HG03025 (cell line): ENCODE results near the gene TRPM3.

Experiments
- ATAC-seq: cut with Tn5 transposase; IDR thresholded peaks from one replicate; pipeline ENCODE4 v1.9.1; 2021; ENCODE audit warnings: mild to moderate bottlenecking, moderate library complexity; ENCODE audit not compliant: unreplicated experiment, low FRiP score

Gene TRPM3

GRCh38 chr9:71105192-71105591, 16.2 kb downstream of the TRPM3 start:
- no peak for ATAC-seq

GRCh38 chr9:71098801-71099200, 22.6 kb downstream of the TRPM3 start:
- ATAC-seq, result no peak

GRCh38 chr9:71097671-71098070, 23.8 kb downstream of the TRPM3 start:
- ATAC-seq, result no peak

GRCh38 chr9:71096421-71097108, 24.9 kb downstream of the TRPM3 start:
- ATAC-seq, result no peak

GRCh38 chr9:71094708-71095251, 26.6 kb downstream of the TRPM3 start:
- ATAC-seq, result no peak

GRCh38 chr9:71090896-71091295, 30.5 kb downstream of the TRPM3 start:
- no peak for ATAC-seq

- ATAC-seq, result no peak
These were observed 42.0 kb downstream of the TRPM3 start for GRCh38 chr9:71079451-71079850.

- no peak for ATAC-seq
These were observed 45.3 kb downstream of the TRPM3 start for GRCh38 chr9:71076096-71076495.

GRCh38 chr9:71073494-71073893, 47.9 kb downstream of the TRPM3 start:
- ATAC-seq, result no peak

- no peak for ATAC-seq
These were observed 48.8 kb downstream of the TRPM3 start for GRCh38 chr9:71072587-71072986.

- ATAC-seq, result no peak
These were observed 49.8 kb downstream of the TRPM3 start for GRCh38 chr9:71071633-71072032.

GRCh38 chr9:71058660-71059059, 62.8 kb downstream of the TRPM3 start:
- ATAC-seq, result no peak

GRCh38 chr9:71052287-71052686, 69.1 kb downstream of the TRPM3 start:
- ATAC-seq, result no peak

GRCh38 chr9:71048280-71048679, 73.1 kb downstream of the TRPM3 start:
- no peak for ATAC-seq

GRCh38 chr9:71042448-71042990, 78.9 kb downstream of the TRPM3 start:
- ATAC-seq, result no peak

GRCh38 chr9:71037521-71037920, 83.9 kb downstream of the TRPM3 start:
- no peak for ATAC-seq

GRCh38 chr9:71036501-71036900, 84.9 kb downstream of the TRPM3 start:
- ATAC-seq, result no peak

GRCh38 chr9:71032779-71033178, 88.6 kb downstream of the TRPM3 start:
- no peak for ATAC-seq

- no peak for ATAC-seq
These were observed 95.7 kb downstream of the TRPM3 start for GRCh38 chr9:71025728-71026127.

- ATAC-seq, result no peak
These were observed 96.2 kb downstream of the TRPM3 start for GRCh38 chr9:71025201-71025600.

- ATAC-seq, result no peak
These were observed 111.2 kb downstream of the TRPM3 start for GRCh38 chr9:71010258-71010657.

- no peak for ATAC-seq
These were observed 116.0 kb downstream of the TRPM3 start for GRCh38 chr9:71005456-71005855.
